ENCODE measurements around the gene SLC18A3.

The SLC18A3 gene

GRCh38 chr10:49622426-49623425 is 12.6 kb downstream of the SLC18A3 start:
- in situ Hi-C loops (cut with HindIII; ENCODE audit: low sequenced_read_pairs): no loop called here

- in situ Hi-C loops (cut with HindIII; ENCODE audit: low sequenced_read_pairs): no loop called here
Measured at GRCh38 chr10:49624629-49625028, 14.5 kb downstream of the SLC18A3 start.

GRCh38 chr10:49625411-49625810 is 15.3 kb downstream of the SLC18A3 start:
- in situ Hi-C loops (cut with HindIII; ENCODE audit: low sequenced_read_pairs): no loop called here

GRCh38 chr10:49627038-49627437 is 16.9 kb downstream of the SLC18A3 start:
- in situ Hi-C loops (cut with HindIII; ENCODE audit: low sequenced_read_pairs): no loop called here

- in situ Hi-C loops (cut with HindIII; ENCODE audit: low sequenced_read_pairs): no loop called here
Measured at GRCh38 chr10:49627644-49628247, 17.6 kb downstream of the SLC18A3 start.

- in situ Hi-C loops (cut with HindIII; ENCODE audit: low sequenced_read_pairs): no loop called here
Measured at GRCh38 chr10:49628599-49628998, 18.5 kb downstream of the SLC18A3 start.

- in situ Hi-C loops (cut with HindIII; ENCODE audit: low sequenced_read_pairs): no loop called here
Measured at GRCh38 chr10:49629431-49629881, 19.3 kb downstream of the SLC18A3 start.

GRCh38 chr10:49631975-49632374 is 21.9 kb downstream of the SLC18A3 start:
- in situ Hi-C loops (cut with HindIII; ENCODE audit: low sequenced_read_pairs): no loop called here

GRCh38 chr10:49632406-49633317 is 22.6 kb downstream of the SLC18A3 start:
- in situ Hi-C loops (cut with HindIII; ENCODE audit: low sequenced_read_pairs): no loop called here

GRCh38 chr10:49633327-49634068 is 23.4 kb downstream of the SLC18A3 start:
- in situ Hi-C loops (cut with HindIII; ENCODE audit: low sequenced_read_pairs): no loop called here

- in situ Hi-C loops (cut with HindIII; ENCODE audit: low sequenced_read_pairs): no loop called here
Measured at GRCh38 chr10:49634069-49634660, 24.1 kb downstream of the SLC18A3 start.

- in situ Hi-C loops (cut with HindIII; ENCODE audit: low sequenced_read_pairs): no loop called here
Measured at GRCh38 chr10:49642311-49642710, 32.2 kb downstream of the SLC18A3 start.

GRCh38 chr10:49643241-49644034 is 33.3 kb downstream of the SLC18A3 start:
- in situ Hi-C loops (cut with HindIII; ENCODE audit: low sequenced_read_pairs): no loop called here

GRCh38 chr10:49644035-49644646 is 34.0 kb downstream of the SLC18A3 start:
- in situ Hi-C loops (cut with HindIII; ENCODE audit: low sequenced_read_pairs): no loop called here

GRCh38 chr10:49645417-49645816 is 35.3 kb downstream of the SLC18A3 start:
- in situ Hi-C loops (cut with HindIII; ENCODE audit: low sequenced_read_pairs): no loop called here

- in situ Hi-C loops (cut with HindIII; ENCODE audit: low sequenced_read_pairs): no loop called here
Measured at GRCh38 chr10:49645871-49646870, 36.1 kb downstream of the SLC18A3 start.

- in situ Hi-C loops (cut with HindIII; ENCODE audit: low sequenced_read_pairs): no loop called here
Measured at GRCh38 chr10:49647554-49647953, 37.4 kb downstream of the SLC18A3 start.

Measured in DLD1 (cell line).